GM15510 (cell line): ENCODE measurements around the gene ARID3A.

ENCODE experiments used
- POLR2A ChIP-seq: IDR thresholded peaks from 3 replicates; pipeline ENCODE4 v1.6.1; 2011; ENCODE audit warnings: borderline replicate concordance; ENCODE audit not compliant: insufficient read length; ENCODE audit errors: extremely low read depth

The ARID3A gene

GRCh38 chr19:988081-988480 lies 62.2 kb downstream of the ARID3A start:
- TF ChIP-seq POLR2A = no peak

- TF ChIP-seq POLR2A = no peak
Measured at GRCh38 chr19:988510-988909, 62.7 kb downstream of the ARID3A start.

GRCh38 chr19:989381-990081 lies 63.7 kb downstream of the ARID3A start:
- no peak for TF ChIP-seq POLR2A

- no peak for TF ChIP-seq POLR2A
Measured at GRCh38 chr19:990119-990571, 64.3 kb downstream of the ARID3A start.

GRCh38 chr19:990746-991145 lies 64.9 kb downstream of the ARID3A start:
- TF ChIP-seq POLR2A = no peak

- TF ChIP-seq POLR2A = no peak
Measured at GRCh38 chr19:991174-991931, 65.5 kb downstream of the ARID3A start.

GRCh38 chr19:991932-992669 lies 66.3 kb downstream of the ARID3A start:
- no peak for TF ChIP-seq POLR2A

- no peak for TF ChIP-seq POLR2A
Measured at GRCh38 chr19:992670-993055, 66.8 kb downstream of the ARID3A start.

GRCh38 chr19:993361-993830 lies 67.6 kb downstream of the ARID3A start:
- TF ChIP-seq POLR2A = no peak

GRCh38 chr19:993831-994393 lies 68.1 kb downstream of the ARID3A start:
- TF ChIP-seq POLR2A = no peak

- no peak for TF ChIP-seq POLR2A
Measured at GRCh38 chr19:994516-994915, 68.7 kb downstream of the ARID3A start.

- TF ChIP-seq POLR2A = no peak
Measured at GRCh38 chr19:995051-995827, 69.4 kb downstream of the ARID3A start.

GRCh38 chr19:996051-996838 lies 70.4 kb downstream of the ARID3A start:
- TF ChIP-seq POLR2A = no peak
